OCI-LY3 (cell line): ENCODE results near the gene UNC5B.

Source experiments
- H2AFZ ChIP-seq: fragments of 200-600, 300-600 bp; shearing (Covaris generic); 2 replicates; pipeline ENCODE4 v1.6.0; 2014; ENCODE audit warnings: antibody characterized with exemption, low read depth, low read length
- H3K27ac ChIP-seq: fragments of 200-600, 300-600 bp; sonication (generic); 2 replicates; pipeline ENCODE4 v1.5.1; 2014; ENCODE audit warnings: mild to moderate bottlenecking, low read length, moderate library complexity, mixed read lengths
- H3K27me3 ChIP-seq: fragments of 200-600, 300-600 bp; sonication (generic); 2 replicates; pipeline ENCODE4 v1.6.1; 2014; ENCODE audit warnings: low read depth, low read length, mixed read lengths
- H3K36me3 ChIP-seq: fragments of 200-600, 300-600 bp; sonication (generic); replicated peaks from 2 replicates; pipeline ENCODE3; 2014; ENCODE audit warnings: low read depth, low read length, mixed read lengths
- H3K4me1 ChIP-seq: fragments of 300-600, 200-600 bp; sonication (generic); 2 replicates; pipeline ENCODE4 v1.6.1; 2014; ENCODE audit warnings: low read length, mixed read lengths
- H3K4me2 ChIP-seq: fragments of 200-600, 300-600 bp; sonication (generic); 2 replicates; pipeline ENCODE4 v1.6.1; 2014; ENCODE audit warnings: low read length, mixed read lengths
- H3K4me3 ChIP-seq: fragments of 300-600, 200-600 bp; sonication (generic); 2 replicates; pipeline ENCODE4 v1.5.1; 2014; ENCODE audit warnings: antibody characterized with exemption, mild to moderate bottlenecking, low read length, moderate library complexity
- H3K79me2 ChIP-seq: fragments of 300-600, 200-600 bp; shearing (Covaris generic); 2 replicates; pipeline ENCODE4 v1.6.1; 2014; ENCODE audit warnings: mild to moderate bottlenecking, low read length, mixed read lengths
- H3K9ac ChIP-seq: fragments of 300-600, 200-600 bp; shearing (Covaris generic); 2 replicates; pipeline ENCODE4 v1.6.0; 2014; ENCODE audit warnings: mild to moderate bottlenecking, low read length, moderate library complexity
- H3K9me3 ChIP-seq: fragments of 200-600, 300-600 bp; shearing (Covaris generic); 2 replicates; pipeline ENCODE4 v1.6.1; 2014; ENCODE audit warnings: low read length, mixed read lengths; ENCODE audit not compliant: insufficient read depth
- H4K20me1 ChIP-seq: fragments of 200-600, 300-600 bp; sonication (generic); 2 replicates; pipeline ENCODE4 v1.6.1; 2016; ENCODE audit warnings: low read length, mixed read lengths; ENCODE audit not compliant: insufficient read depth
- EZH2phosphoT487 ChIP-seq: fragments of 200-600 bp; shearing (Covaris generic); IDR thresholded peaks from 2 replicates; pipeline ENCODE4 v1.6.1; 2018; ENCODE audit warnings: antibody characterized with exemption, mixed run types, low read depth
- TF ChIP-seq, protein P1 (sequence below): fragments of 200-600, 300-600 bp; sonication (generic); IDR thresholded peaks from 2 replicates; pipeline ENCODE4 v1.5.1; 2014; ENCODE audit warnings: antibody characterized with exemption, low read length, low read depth

The UNC5B gene

GRCh38 chr10:71302451-71302850 lies 90.1 kb downstream of the UNC5B start:
- no peaks in the 10 kb centered on the region for H3K27me3 ChIP-seq
- no peak overlapping the region for H3K27ac ChIP-seq
- H3K9me3 ChIP-seq = no peaks in the 10 kb centered on the region
- no peak overlapping the region for H3K9ac ChIP-seq
- H3K36me3 ChIP-seq = no peaks in the 10 kb centered on the region
- H4K20me1 ChIP-seq = no peaks in the 10 kb centered on the region
- H3K4me3 ChIP-seq = no peak overlapping the region
- TF ChIP-seq EZH2phosphoT487 = no peak
- TF ChIP-seq, protein P1, sequence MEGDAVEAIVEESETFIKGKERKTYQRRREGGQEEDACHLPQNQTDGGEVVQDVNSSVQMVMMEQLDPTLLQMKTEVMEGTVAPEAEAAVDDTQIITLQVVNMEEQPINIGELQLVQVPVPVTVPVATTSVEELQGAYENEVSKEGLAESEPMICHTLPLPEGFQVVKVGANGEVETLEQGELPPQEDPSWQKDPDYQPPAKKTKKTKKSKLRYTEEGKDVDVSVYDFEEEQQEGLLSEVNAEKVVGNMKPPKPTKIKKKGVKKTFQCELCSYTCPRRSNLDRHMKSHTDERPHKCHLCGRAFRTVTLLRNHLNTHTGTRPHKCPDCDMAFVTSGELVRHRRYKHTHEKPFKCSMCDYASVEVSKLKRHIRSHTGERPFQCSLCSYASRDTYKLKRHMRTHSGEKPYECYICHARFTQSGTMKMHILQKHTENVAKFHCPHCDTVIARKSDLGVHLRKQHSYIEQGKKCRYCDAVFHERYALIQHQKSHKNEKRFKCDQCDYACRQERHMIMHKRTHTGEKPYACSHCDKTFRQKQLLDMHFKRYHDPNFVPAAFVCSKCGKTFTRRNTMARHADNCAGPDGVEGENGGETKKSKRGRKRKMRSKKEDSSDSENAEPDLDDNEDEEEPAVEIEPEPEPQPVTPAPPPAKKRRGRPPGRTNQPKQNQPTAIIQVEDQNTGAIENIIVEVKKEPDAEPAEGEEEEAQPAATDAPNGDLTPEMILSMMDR = no peak
- peaks cover 22% of the 10 kb centered on the region for H3K4me1 ChIP-seq
- H3K4me2 ChIP-seq = no peak overlapping the region
- H2AFZ ChIP-seq = no peak overlapping the region
- H3K79me2 ChIP-seq = no peaks in the 10 kb centered on the region

DNA sequence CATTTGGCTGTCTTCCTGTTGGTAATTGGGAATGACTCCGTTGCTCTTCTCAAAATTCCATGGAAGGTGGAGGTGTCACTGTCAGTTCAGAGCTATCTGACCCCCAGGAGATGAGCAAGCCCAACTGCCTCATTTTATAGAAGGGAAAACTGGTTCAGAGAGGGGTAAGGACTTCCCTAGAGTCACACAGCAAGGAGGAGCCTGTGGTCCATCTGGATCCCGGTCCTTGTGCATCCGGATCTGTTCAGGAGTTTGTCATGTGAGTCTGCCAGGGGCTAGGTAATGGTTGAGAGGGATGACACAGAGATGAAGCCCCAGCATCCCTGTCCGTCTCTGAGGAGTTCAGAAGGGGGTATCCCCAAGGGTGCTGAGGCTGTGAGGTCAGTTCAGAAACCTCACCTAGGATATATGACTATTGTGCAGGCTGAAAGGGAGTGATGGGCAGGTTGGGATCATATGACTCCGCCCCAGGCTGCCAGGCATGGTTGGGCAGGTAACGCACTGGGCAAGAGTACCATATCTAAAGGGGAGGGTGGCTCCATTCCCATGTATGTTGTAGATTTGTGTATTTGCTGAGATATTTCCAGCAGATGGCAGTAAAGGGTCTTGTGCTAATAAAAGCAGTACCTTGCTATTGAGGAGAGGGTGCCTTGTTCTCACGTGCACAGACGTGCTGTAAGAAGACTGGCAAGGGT lies 90.7 kb downstream of the UNC5B start:
- H3K27ac ChIP-seq = no peak overlapping the region
- no peaks in the 10 kb centered on the region for H3K36me3 ChIP-seq
- H3K9me3 ChIP-seq = no peaks in the 10 kb centered on the region
- no peak overlapping the region for H3K4me3 ChIP-seq
- H3K4me1 ChIP-seq = peaks cover 24% of the 10 kb centered on the region
- no peak overlapping the region for H3K9ac ChIP-seq
- H4K20me1 ChIP-seq = no peaks in the 10 kb centered on the region
- TF ChIP-seq, protein P1 = peak; percentile 48
- TF ChIP-seq EZH2phosphoT487 = no peak
- no peaks in the 10 kb centered on the region for H3K27me3 ChIP-seq
- H3K79me2 ChIP-seq = no peaks in the 10 kb centered on the region
- H2AFZ ChIP-seq = no peak overlapping the region
- no peak overlapping the region for H3K4me2 ChIP-seq

GRCh38 chr10:71303569-71303907 lies 91.2 kb downstream of the UNC5B start:
- TF ChIP-seq EZH2phosphoT487 = no peak
- TF ChIP-seq, protein P1 = no peak
- H3K79me2 ChIP-seq = no peaks in the 10 kb centered on the region
- H3K4me2 ChIP-seq = no peak overlapping the region
- no peaks in the 10 kb centered on the region for H4K20me1 ChIP-seq
- H3K9ac ChIP-seq = no peak overlapping the region
- no peaks in the 10 kb centered on the region for H3K9me3 ChIP-seq
- no peak overlapping the region for H2AFZ ChIP-seq
- H3K4me3 ChIP-seq = no peak overlapping the region
- no peak overlapping the region for H3K27ac ChIP-seq
- no peaks in the 10 kb centered on the region for H3K27me3 ChIP-seq
- peaks cover 29% of the 10 kb centered on the region for H3K4me1 ChIP-seq
- no peaks in the 10 kb centered on the region for H3K36me3 ChIP-seq

- H3K36me3 ChIP-seq = no peaks in the 10 kb centered on the region
- H3K79me2 ChIP-seq = no peaks in the 10 kb centered on the region
- peaks cover 28% of the 10 kb centered on the region for H3K4me1 ChIP-seq
- TF ChIP-seq, protein P1 = no peak
- no peak for TF ChIP-seq EZH2phosphoT487
- no peaks in the 10 kb centered on the region for H3K27me3 ChIP-seq
- H2AFZ ChIP-seq = no peak overlapping the region
- no peak overlapping the region for H3K4me3 ChIP-seq
- no peak overlapping the region for H3K27ac ChIP-seq
- H3K4me2 ChIP-seq = no peak overlapping the region
- H4K20me1 ChIP-seq = no peaks in the 10 kb centered on the region
- H3K9ac ChIP-seq = no peak overlapping the region
- H3K9me3 ChIP-seq = no peaks in the 10 kb centered on the region
Measured at GRCh38 chr10:71304914-71305313, 92.5 kb downstream of the UNC5B start.
